ENCODE measurements around the gene CAMK1.

Gene CAMK1

DNA sequence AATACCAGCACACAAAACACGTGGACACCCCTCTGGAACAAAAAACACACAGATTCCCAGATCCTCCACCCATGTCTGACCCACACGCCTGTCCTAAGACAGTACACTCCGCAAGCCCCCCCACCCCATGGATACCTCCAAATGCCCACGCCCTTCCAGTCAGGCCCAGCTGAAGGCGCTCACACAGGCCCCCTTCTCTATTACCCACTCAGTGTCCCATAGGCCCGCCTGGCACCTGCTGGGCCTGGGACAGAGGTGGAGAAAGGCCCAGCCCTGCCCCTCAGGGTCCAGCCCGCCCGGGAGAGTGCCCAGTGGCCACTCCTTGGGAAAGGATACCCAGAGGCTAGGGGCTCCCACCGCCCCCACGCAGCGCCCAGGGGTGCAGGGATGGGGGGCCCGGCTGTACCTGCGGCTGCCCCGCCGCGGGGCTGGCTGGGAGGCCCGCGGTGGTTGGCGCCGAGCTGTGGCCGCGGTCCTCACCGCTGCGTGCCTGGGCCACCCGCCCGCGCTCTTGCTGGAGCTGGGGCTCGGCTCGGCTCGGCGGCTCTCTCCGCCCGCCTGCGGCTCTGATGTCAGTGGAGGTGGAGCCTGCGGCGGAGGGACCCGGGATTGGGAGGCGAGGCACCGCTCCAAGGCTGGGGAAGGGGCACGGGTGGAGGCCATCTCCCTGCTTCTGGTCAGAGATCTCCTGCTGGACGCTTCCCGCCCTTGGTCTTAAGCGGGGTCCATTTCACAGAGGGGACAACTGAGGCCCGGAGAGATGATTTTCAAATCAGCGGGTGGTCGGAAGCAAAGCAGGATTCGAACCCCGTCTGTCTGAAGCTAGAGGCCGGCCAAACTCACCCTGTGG lies at the start of gene CAMK1:
TSS of gene CAMK1 (minus strand) at position 522 of the 850 bp plus-strand sequence. CDS start 2,198 bp downstream, outside the sequence.
- DNase-seq: no peak

DNA sequence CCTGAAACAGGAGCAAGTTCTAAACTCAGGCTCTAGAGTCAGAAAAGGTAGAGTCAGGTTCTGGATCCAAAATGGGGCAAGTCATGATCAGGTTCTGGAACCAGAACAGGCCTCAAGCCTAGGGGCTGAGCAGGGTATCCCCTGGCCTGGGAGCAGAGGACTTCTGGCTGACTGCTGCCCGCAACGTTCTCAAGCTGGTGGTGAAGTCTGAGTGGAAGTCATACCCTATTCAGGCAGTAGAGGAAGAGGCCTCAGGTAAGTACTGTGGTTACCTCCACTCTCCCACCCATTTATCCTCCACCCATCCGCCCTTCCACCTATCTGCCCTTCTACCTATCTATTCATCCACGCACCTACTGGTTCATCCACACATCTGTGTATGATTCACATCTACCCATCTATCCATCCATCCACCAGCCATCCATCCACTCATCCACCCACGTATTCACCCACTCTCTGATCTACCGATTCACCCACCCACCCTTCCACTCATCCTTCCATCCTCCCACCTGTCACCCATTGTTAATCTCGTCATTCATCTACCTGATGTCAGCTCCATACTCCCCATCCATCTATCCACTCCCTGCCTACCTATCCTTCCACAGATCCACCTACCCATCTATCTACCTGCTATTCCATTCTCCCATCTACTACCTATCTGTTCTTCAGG lies 49.1 kb upstream of the CAMK1 start:
- no peak for DNase-seq

DNA sequence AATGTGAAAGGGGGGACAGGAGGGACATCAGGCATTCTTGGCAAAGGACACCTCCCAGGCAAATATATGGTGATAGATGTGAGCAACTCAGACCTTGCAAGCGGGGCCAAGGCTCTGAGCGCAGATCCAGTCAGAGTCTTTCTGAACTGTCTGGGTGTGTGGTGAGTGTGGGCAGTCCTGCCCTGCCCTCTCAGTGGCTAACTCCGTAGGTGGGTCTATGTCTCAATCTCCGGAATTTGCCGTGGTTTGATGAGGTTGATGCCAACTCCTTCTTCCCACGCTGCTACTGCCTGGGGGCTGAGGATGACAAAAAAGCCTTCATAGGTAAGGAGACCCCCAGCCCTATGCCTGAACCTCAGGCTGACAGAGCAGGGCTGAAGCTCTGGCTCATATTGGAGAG lies 47.7 kb upstream of the CAMK1 start:
- no peak for DNase-seq

DNA sequence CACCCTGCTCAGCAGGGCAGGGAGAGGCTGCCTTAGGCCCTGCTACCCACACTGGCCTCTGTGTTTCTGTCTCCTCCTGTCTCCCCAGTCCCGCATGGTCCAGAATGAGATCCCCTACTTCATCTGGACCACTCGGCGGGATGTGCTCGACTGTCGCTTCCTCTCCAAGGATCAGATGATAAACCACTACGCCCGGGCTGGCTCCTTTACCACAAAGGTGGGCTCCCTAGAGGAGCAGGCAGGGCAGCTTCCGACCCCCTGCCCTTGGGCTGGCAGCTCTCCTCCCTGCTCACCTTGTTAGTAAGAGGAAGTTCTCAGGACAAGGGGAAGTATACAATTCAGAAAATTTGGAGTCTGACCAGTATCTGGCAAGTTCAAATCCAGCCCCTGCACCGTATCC lies 46.2 kb upstream of the CAMK1 start:
- no peak for DNase-seq

DNA sequence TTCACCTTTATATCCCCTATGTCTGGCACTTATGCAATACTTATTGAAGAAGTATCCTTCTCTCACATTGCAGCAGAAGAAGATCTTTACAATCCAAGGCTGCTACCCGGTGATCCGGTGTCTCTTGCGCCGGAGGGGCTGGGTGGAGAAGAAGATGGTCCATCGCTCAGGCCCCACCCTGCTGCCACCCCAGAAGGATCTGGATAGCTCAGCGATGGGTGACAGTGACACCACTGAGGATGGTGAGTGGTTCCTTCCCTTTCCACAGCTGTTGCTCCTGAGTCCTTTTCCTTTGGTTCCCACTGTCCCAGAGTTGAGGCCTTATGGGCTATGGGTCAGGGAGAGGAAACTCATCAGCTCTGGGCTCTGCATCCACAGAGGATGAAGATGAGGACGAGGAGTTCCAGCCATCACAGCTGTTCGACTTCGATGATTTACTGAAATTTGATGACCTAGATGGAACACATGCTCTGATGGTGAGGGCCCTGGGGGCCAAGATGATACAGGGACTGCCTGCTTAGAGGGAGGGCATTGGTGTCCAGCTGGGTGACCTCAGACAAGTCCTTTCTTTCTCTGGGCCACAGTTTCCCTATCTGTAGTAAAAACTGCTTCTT lies 43.2 kb upstream of the CAMK1 start:
- no peak for DNase-seq

DNA sequence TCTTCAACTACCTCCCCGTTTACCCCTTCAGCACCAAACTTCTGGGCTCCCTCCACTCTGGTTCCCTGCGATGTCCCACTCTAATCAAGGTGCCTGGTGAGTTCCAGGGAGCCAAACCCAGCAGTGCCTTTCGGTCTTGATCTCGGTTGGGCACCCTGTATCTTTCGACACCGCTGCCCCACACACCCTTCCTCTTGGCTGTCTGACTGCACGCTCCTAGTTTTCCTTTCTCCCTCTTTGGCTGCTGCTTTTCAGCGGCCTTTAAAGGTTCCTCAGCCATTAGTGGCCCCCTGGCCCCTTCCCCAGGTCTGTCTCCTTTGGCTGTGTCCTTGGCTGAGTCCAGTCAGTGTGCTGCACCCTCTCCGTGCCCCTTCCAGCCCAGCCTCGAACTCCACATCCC lies 41.1 kb upstream of the CAMK1 start:
- no peak for DNase-seq

DNA sequence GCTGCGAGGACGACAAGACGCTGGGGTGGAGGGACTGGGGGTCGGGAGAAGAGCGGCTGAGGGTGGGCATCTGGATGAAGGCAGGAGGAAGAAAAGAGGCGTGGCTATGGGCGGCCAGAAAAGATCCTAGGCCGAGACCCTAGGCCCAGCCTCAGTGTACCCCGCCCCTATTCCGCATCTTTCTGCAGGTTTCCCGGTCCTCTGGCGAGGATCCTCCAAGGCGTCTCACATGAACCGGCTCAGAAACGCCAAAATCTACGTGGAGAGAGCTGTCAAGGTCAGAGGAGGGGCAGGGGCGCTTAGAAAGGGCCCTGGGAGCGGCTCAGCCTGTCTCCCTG lies 40.7 kb upstream of the CAMK1 start:
- no peak for DNase-seq

DNA sequence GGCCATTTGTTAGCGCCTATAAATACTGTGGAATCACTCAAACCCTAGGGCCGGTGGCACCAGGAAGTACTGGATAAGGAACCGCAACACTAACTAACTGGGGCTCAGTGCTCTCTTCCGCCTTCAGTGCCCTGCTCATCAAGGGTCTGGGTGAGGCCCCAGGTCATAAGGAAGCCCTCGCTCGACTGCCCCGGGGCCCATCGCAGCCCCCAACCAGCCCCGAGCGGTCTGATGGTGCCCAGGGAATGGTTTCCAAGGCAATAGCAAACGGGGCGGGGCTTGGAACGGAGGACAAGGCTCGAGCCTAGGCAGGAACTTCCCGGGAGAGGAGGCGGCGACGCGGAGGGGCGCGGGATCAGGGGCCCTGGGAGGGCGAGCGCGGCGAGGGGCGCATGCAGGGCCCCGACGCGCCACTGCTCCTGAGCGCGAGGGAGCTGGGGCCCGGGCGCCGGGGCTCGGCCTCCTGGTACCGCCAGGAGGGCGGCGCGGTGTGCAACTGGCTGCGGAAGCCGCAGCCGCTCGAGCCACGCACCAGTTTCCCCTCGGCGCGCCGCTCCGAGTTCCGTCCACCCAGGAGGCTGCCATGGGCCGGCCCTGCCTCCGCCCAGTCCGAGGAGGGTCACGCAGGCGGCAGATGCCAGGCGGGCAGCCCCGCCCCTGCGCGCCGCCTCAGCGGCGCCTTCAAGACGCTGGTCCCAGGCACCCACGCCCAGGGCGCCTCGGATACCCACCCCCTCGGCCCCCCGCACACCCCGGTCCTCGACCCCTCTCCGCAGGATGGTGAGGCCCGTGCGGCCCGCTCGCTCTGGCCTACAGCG lies 40.1 kb upstream of the CAMK1 start, which contains the start of gene TTLL3:
TSS of gene TTLL3 (plus strand) at position 648 of the 818 bp plus-strand sequence. CDS start 400 bp downstream, outside the sequence.
- DNase-seq: no peak

DNA sequence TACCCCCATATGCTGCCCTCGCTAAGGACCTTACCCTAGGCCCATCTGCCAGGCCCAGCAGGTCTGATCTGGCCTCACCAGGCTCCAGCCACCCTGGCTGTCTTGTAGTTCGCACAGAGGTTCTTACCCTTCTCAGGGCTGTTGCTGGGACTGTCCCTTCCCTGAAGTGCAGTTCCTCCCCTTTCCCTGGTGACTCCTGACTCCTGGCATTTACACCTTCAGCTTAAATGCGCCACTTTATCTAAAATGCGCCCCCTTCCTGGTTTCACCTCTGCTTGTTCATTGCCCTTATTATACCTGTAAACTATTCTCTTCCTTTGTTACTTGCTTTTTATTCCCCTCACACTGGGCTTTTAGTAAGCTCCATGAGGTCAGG lies 39.5 kb upstream of the CAMK1 start:
- no peak for DNase-seq

DNA sequence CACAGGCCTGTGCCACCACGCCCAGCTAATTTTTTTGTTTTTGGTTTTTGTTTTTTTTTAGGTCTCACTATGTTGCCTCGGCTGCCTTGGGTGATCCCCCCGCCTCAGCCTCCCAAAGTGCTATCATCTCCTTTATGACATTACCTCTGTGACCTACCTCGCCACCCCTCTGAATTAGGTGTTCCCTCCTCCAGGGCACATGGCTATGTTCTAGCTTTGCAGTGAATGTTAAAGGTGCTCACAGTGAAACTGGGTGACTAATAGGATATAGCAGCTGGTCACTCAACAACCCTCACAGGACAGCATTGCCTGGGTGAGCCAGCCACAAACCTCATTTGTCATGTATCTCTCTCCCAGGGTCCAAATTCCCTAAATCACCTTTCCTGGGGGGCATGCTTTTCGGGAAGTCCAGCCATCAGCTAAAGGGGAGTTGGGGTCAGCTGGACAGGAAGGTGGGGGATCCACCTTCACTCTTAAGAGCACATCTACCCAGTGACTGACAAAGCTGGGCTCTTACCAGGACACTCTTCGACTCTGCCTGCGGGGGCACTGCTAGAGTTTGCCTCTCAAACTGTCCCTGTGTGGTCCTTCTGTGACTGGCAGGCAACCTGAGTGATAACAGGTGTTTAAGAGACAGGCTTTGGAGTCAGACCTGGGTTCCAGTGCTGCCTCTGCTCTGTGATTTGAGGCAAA lies 38.7 kb upstream of the CAMK1 start:
- no peak for DNase-seq

DNA sequence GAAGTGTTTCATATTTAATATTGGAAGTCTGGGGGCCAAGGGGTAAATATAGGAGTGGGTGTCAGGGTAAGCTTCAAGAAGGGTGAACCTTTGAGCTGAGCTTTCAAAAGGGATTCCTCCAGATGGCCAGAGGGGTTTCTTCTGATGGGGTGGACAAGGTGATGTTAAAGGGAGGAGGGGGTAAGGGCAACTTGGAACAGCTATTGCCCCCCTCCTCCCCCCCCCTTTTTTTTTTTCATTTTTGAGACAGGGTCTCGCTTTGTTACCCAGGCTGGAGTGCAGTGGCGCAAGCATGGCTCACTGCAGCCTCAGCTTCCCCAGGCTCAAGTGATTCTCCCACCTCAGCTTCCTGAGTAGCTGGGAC lies 38.2 kb upstream of the CAMK1 start:
- no peak for DNase-seq

DNA sequence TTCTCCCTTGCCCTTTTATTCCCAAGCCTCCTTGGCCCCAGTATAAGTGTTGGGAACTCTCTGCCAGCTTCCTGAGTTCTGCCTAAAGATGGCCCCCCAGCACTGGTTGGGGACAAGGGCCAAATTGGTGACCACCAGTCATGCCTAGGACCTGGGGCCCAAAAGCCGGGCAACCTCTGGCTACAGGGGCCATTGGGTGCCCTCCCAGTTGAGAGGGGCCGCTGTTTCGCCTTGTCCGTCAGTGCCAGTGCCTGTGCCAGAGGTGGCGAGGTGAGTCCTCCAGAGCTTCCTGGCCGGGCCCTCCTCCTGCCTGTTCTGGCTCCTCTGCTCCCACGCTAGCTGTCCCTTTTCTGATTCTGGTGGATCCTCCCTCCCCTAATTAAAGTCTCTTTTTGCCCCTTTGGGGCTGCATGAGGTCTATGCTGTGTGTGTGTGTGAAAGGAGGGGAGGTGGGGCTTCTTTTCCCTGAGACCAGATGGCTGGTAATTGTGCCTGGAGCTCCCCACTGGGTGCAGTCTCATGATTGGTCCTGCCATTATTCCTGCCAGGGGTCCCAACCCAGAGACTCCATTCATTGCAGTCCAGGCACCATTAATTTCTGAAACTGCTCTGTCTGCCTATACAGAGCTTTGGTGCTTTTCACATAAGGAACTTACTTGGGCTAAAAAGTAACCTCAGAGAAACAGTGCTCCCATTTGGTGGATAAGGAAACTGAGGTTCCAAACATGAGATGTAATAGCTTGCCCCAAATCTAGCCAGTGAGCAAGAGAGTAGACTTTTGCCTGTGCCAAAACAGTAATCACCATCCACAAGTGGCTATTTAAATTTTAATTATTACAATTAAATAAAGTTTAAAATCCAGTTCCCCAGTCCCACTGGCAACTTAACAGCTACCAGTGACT lies 37.2 kb upstream of the CAMK1 start:
- no peak for DNase-seq

DNA sequence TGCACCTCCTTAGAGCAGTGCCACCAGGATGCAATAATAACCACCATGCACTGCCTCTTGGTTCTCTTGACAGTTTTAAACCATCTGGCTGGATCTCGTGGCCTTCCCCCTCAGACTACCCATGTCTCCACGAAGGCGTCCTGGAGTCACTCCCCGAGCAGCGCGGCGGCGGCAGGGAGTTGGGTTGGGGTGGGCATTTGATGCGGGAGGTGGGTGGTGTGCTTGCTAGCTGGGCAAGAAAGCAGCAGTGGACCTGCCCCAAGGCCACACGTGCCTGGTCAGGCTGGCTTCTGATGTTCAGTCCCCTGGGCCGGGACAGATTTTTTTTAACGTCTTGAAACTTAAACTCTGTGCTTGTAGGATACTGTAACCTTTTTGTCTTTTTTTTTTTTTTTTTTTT lies 36.4 kb upstream of the CAMK1 start:
- no peak for DNase-seq

DNA sequence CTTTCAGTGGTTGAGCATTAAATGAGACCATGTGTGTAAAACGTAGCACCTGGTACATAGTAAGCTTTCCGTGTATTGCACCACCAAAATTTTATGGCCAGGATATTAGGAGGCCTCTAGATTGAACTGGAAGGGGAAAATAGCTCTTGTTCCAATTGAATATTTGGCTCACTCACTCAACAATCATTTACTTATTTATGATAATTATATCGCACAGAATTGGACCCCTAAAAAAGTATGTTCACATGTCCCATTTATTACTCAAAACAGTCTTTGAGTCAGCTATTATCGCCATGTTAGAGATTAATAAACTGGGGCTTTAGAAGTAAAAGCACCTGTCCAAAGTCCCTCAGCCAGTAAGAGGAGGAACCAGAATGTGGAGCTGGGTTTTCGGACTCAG lies 35.2 kb upstream of the CAMK1 start:
- no peak for DNase-seq

DNA sequence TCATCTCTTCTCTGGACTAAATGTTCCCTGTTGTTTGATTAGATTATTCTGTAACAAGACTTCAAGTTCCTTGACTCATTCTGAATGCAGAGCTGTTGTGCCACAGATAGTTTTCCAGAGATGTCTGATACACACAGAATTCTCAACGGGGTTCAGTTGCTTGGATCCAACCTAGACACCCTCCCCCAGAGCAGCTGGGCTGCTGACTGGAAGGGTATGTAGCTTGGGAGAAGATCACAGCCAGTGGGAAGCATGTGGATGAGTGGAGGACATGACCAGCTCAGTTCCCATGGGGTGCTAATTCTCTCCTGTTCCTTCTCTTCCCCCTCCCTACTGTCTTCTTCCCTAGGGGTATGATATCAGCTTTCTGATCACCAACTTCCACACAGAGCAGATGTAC lies 33.7 kb upstream of the CAMK1 start:
- DNase-seq: no peak

DNA sequence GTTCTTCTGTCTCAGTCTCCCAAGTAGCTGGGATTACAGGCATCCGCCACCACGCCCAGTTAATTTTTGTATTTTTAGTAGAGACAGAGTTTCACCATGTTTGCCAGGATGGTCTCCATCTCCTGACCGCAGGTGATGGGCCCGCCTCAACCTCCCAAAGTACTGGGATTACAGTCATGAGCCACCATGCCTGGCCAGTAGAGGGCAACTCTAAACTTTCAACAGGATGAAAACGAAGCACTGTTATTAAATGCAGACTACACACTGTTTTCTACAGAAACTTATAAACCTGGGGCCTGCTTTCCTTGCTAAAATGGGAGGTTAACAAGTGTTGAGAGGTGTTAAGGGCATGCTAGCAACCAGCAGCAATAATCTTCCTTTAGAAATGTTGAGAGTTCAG lies 30.8 kb upstream of the CAMK1 start:
- no peak for DNase-seq

DNA sequence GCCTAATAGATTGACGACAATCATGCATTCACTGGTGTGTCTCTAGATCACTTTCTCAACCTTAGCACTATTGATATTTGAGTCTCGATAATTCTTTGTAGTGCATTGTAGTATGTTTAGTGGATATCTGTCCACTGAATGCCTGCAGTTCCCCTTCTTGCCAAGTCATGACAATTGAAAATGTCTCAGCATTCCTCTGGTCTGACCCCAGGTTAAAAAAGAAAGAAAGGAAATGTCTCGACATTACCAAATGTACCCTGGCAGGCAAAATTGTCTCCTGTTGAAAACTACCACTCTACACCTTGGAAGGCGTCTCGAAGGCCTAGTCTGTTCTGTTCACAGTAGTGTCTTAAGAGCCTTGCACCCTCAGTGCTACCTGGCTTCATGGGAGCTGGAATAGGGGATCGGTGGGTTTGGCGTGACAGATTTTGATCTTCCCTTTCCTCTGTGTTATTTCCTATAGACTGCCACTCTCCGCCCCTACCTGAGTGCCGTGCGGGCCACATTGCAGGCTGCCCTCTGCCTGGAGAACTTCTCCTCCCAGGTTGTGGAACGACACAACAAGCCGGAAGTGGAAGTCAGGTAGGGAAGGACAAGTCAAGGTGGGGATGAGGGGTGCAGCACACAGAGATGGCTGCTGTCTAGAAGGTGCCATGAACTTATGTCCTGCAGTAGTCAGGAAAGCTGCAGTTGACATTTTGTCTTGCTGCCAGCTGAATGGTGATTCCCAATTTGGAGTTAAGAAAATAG lies 27.6 kb upstream of the CAMK1 start:
- no peak for DNase-seq

DNA sequence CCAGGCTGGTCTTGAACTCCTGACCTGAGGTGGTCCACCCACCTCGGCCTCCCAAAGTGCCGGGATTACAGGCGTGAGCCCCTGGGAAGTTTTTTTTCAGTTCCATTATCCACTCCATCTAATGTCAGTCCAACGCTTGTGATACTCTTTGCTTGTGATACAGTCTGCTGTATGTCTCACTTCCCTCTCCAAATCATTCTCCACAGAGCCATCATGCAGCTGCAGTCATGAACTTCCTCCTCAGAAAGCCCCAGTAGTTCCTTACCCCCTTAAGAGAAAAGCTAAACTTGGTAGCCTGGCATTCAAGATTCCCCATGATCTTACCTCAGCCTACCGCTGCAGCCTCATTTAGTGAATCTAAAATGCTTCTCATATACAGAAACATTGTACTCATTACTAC lies 25.5 kb upstream of the CAMK1 start:
- DNase-seq: no peak

DNA sequence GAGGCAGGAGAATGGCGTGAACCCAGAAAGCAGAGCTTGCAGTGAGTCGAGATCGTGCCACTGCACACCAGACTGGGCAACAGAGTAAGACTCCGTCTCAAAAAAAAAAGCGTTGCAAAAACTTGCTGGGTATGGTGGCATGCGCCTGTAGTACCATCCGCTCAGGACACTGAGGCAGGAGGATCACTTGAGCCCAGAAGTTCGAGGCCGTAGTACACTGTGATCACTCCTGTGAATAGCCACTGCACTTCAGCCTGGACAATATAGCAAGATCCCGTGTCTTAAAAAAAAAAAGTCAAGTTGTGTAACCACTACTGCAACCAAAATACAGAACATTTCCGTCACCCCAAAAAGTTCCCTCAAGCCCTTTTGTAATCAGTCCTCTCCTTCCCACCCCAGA lies 24.7 kb upstream of the CAMK1 start:
- DNase-seq: no peak

DNA sequence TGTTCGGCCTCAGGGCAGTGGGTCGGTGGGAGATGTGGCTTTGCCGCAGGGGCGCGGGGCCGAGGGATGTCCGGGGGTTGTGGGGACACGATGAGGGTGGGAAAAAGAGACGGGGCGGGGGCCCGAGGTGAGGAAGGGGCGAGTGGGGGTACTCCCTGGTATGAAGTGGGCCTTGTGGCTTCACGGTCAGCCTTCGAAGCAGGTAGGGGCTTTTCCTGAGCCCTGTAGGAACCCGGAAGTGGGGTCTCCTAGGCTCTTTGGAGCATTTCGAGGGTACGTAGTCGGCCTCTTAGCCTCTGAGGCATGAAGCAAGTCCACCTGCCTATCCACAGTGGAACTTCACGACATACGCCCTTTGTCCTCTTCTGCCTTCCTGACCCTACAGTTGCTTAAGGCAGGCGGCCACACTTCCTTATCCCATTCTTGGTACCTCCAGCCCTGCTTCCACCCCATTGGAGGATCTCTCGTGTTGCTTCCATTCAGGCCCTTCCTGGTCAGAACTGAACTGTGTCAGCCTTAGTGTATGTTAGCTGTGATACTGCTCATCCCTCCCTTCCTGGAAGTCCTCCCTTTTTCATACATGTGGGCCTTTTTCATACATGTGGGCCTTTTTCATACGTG lies 23.5 kb upstream of the CAMK1 start:
- DNase-seq: no peak

Data from NCI-H446 treated with DMSO at 0.1 percent for 48 hours (cell line).